PC-3 (cell line): ENCODE data around the gene KCNQ2. TPM values are rescaled to one million over a fixed set of nuclear protein-coding genes. Genes with fewer than 3 reads are reported as not detected.
"Not testable (repeated sequence)": the region's sequence is repeated elsewhere in the genome, so short reads cannot be mapped to it uniquely, and the experiment has no call there.

Source experiments
- ATAC-seq: fragments of 200-7000 bp; cut with Tn5 transposase; 2 replicates; pipeline ENCODE4 v1.9.1; 2020; ENCODE audit warnings: mild to moderate bottlenecking, moderate library complexity
- BruUV-seq: library from RNA; stranded (reverse); fragments of 400-500 nt; replicated peaks from 2 replicates; lab custom pipeline; 2021; lab: Mats Ljungman, UMichigan
- CTCF ChIA-PET: fragments of 300-600 bp; sonication (Branson Sonifier 250); formaldehyde crosslinking; loops from one replicate; lab custom pipeline; 2022; ENCODE audit warnings: antibody characterized with exemption; lab: Charles Lee
- POLR2A ChIA-PET: fragments of 300-600 bp; sonication (Branson Sonifier 250); formaldehyde crosslinking; loops from one replicate; lab custom pipeline; 2022; ENCODE audit warnings: antibody characterized with exemption; ENCODE audit not compliant: unreplicated experiment; lab: Charles Lee
- DNase-seq: peaks from one replicate; pipeline ENCODE4 v3.0.0-alpha.2; 2015
- H2AFZ ChIP-seq: fragments of 300-600 bp; sonication (generic); 2 replicates; pipeline ENCODE4 v1.6.0; 2016; ENCODE audit warnings: antibody characterized with exemption, low read length
- H3F3A ChIP-seq: fragments of 300-600 bp; sonication (generic); one replicate; pipeline ENCODE4 v1.6.0; 2017; ENCODE audit warnings: antibody characterized with exemption, low read length, control low read depth, mild to moderate bottlenecking; ENCODE audit not compliant: unreplicated experiment
- H3K27ac ChIP-seq: fragments of 300-600 bp; sonication (generic); 2 replicates; pipeline ENCODE4 v1.5.1; 2016; ENCODE audit warnings: mild to moderate bottlenecking, low read length
- H3K27me3 ChIP-seq: fragments of 300-600 bp; sonication (generic); 2 replicates; pipeline ENCODE4 v1.6.1; 2016; ENCODE audit warnings: low read length, mixed read lengths
- H3K36me3 ChIP-seq: fragments of 300-600 bp; sonication (generic); 2 replicates; pipeline ENCODE4 v1.6.1; 2016; ENCODE audit warnings: low read depth, mixed run types, low read length, mixed read lengths
- H3K4me1 ChIP-seq: fragments of 300-600 bp; sonication (generic); 2 replicates; pipeline ENCODE4 v1.5.1; 2016; ENCODE audit warnings: low read length; ENCODE audit not compliant: insufficient read depth
- H3K4me2 ChIP-seq: fragments of 300-600 bp; sonication (generic); 2 replicates; pipeline ENCODE4 v1.6.0; 2016; ENCODE audit warnings: low read length
- H3K4me3 ChIP-seq: fragments of 300-600 bp; sonication (generic); 2 replicates; pipeline ENCODE4 v1.5.1; 2016; ENCODE audit warnings: mild to moderate bottlenecking, low read length, mixed read lengths
- H3K79me2 ChIP-seq: fragments of 300-600 bp; sonication (generic); 2 replicates; pipeline ENCODE4 v1.6.1; 2017; ENCODE audit warnings: low read length, mixed read lengths
- H3K9ac ChIP-seq: fragments of 300-600 bp; sonication (generic); 2 replicates; pipeline ENCODE4 v1.6.0; 2016; ENCODE audit warnings: mild to moderate bottlenecking, low read length
- H3K9me2 ChIP-seq: fragments of 300-600 bp; sonication (generic); replicated peaks from 2 replicates; pipeline ENCODE4 v1.6.1; 2016; ENCODE audit warnings: mixed run types, low read length, mixed read lengths
- H3K9me3 ChIP-seq: fragments of 300-600 bp; sonication (generic); 2 replicates; pipeline ENCODE4 v1.6.1; 2016; ENCODE audit warnings: low read length, mixed read lengths
- H4K20me1 ChIP-seq: fragments of 300-600 bp; sonication (generic); 2 replicates; pipeline ENCODE4 v1.6.1; 2016; ENCODE audit warnings: low read length, mixed read lengths
- EZH2 ChIP-seq: fragments of 300-600 bp; sonication (generic); IDR thresholded peaks from one replicate; pipeline ENCODE4 v1.6.1; 2017; ENCODE audit warnings: antibody characterized with exemption, mild to moderate bottlenecking, low read length; ENCODE audit not compliant: unreplicated experiment
- EZH2phosphoT487 ChIP-seq: fragments of 300-600 bp; sonication (generic); IDR thresholded peaks from 2 replicates; pipeline ENCODE4 v1.6.1; 2018; ENCODE audit warnings: mild to moderate bottlenecking, antibody characterized with exemption, low read length, borderline replicate concordance
- intact Hi-C: fragments of 100-400 bp; cut with micrococcal nuclease; formaldehyde crosslinking; loops from 2 replicates; pipeline ENCODE4 v1.9.0; 2023
- total RNA-seq: library from RNA; depleted of rRNA; stranded (reverse); fragments of >200 nt; gene quantifications from 2 replicates; pipeline ENCODE4 v1.2.3, GENCODE V29; 2014
- TF ChIP-seq, protein P1 (sequence below): fragments of 300-600 bp; sonication (generic); conservative IDR thresholded peaks from 2 replicates; pipeline ENCODE4 v1.5.1; 2017; ENCODE audit warnings: antibody characterized with exemption, low read depth, mild to moderate bottlenecking, low read length

The KCNQ2 gene
- total RNA-seq, 1 experiment from 2014 or later: not detected

DNA sequence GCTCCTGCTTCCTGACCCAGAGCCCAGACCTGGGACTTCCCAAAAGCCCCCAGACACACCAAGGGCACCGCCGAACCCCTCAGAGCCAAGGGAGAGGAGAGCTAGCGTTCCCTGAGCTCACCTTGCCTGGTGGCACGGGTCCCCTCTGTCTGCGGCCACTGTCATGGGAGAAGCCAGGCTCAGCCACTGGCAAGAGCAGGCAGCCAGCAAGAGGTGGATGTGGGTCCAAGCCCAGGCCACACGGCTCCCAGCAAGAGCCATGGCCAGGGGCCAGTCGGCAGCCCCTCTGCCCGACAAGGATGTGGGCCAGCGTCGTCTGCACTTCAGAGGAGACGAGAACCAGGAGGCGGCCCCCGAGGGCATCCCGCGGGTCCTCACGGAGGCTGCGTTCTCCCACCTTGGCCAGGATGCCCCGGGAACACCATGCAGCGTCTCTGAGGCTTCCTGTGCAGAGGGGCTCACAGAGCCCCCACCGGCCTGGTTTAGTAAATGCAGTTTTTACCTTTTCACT is 46.0 kb upstream of the KCNQ2 start:
- ChIA-PET CTCF (no interaction called here), POLR2A (no interaction called here)
- H3K4me3 ChIP-seq: no peak overlapping the region
- no peak for TF ChIP-seq EZH2phosphoT487
- TF ChIP-seq EZH2: no peak
- TF ChIP-seq, protein P1, sequence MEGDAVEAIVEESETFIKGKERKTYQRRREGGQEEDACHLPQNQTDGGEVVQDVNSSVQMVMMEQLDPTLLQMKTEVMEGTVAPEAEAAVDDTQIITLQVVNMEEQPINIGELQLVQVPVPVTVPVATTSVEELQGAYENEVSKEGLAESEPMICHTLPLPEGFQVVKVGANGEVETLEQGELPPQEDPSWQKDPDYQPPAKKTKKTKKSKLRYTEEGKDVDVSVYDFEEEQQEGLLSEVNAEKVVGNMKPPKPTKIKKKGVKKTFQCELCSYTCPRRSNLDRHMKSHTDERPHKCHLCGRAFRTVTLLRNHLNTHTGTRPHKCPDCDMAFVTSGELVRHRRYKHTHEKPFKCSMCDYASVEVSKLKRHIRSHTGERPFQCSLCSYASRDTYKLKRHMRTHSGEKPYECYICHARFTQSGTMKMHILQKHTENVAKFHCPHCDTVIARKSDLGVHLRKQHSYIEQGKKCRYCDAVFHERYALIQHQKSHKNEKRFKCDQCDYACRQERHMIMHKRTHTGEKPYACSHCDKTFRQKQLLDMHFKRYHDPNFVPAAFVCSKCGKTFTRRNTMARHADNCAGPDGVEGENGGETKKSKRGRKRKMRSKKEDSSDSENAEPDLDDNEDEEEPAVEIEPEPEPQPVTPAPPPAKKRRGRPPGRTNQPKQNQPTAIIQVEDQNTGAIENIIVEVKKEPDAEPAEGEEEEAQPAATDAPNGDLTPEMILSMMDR: no peak
- H3F3A ChIP-seq: peaks cover 4% of the 10 kb centered on the region
- no peak overlapping the region for H2AFZ ChIP-seq
- no peak overlapping the region for H3K4me2 ChIP-seq
- DNase-seq (no peak), ATAC-seq (no peak)
- no peak overlapping the region for H3K27ac ChIP-seq
- no TSS peak for BruUV-seq
- H3K36me3 ChIP-seq: peaks cover 19% of the 10 kb centered on the region
- peaks cover 27% of the 10 kb centered on the region for H3K79me2 ChIP-seq
- no peak overlapping the region for H3K9ac ChIP-seq
- no peaks in the 10 kb centered on the region for H3K9me3 ChIP-seq
- H3K4me1 ChIP-seq: peaks cover 13% of the 10 kb centered on the region
- no peaks in the 10 kb centered on the region for H3K27me3 ChIP-seq
- H3K9me2 ChIP-seq: no peaks in the 10 kb centered on the region
- peaks cover 22% of the 10 kb centered on the region for H4K20me1 ChIP-seq
- intact Hi-C loops: no loop called here

DNA sequence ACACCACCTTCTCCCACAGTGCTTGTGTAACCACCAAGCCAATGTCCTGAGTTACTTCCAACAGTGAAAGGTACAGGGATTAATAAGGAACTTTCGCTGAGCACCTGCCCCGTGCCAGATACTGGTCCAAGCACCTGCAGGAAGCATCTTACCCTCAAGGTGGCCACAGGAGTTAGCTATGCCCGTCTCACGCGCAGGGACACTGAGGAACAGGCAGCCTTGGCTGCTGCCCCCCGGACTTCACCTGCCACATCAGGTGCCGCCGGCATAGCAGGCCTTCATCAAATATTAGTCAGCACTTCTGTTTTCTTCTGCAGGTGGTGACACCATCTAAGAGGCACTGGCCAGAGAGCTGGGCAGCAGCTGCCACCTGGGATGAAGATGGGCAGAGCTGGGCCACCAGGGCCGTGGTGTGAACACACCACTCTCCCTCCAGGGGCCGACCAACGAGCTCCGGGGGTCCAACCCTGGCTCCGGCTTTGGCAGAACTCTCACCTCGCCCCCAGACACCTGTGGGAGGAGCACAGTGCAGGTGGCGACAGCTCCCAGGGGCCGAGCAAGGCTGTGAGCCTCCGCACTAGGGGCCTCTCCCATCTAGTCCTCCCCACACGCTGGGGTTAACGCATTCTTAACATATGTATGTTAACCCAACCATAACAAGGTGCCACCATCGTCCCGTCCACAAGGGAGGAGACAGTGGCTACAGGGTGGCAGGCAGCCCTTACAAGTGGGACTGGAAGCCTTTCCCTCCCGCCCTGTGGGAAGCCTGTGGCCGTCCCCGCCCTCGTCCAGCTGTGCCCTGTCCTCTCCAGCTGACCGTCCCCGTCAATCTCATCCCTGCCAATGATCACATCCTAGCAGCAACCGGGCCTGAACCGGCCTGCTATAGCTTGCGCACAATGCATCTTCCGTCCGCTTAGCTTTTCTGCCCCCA is 45.2 kb upstream of the KCNQ2 start:
- intact Hi-C loops: no loop called here
- no peaks in the 10 kb centered on the region for H3K9me2 ChIP-seq
- H3K4me2 ChIP-seq: no peak overlapping the region
- H3K9ac ChIP-seq: no peak overlapping the region
- TF ChIP-seq EZH2phosphoT487: no peak
- TF ChIP-seq, protein P1: no peak
- TF ChIP-seq EZH2: no peak
- no peaks in the 10 kb centered on the region for H3K27me3 ChIP-seq
- H4K20me1 ChIP-seq: peaks cover 15% of the 10 kb centered on the region
- H2AFZ ChIP-seq: no peak overlapping the region
- H3F3A ChIP-seq: no peaks in the 10 kb centered on the region
- no peak for ATAC-seq
- CTCF ChIA-PET: no interaction called here
- POLR2A ChIA-PET: interaction anchor here (0.6 kb wide), 2 partner anchors 11 to 25 kb away, joined by 3 read pairs; no protein-coding TSS in a partner anchor
- H3K4me1 ChIP-seq: peaks cover 13% of the 10 kb centered on the region
- H3K9me3 ChIP-seq: no peaks in the 10 kb centered on the region
- H3K27ac ChIP-seq: no peak overlapping the region
- H3K4me3 ChIP-seq: no peak overlapping the region
- H3K36me3 ChIP-seq: peaks cover 12% of the 10 kb centered on the region
- no TSS peak for BruUV-seq
- DNase-seq: no peak
- H3K79me2 ChIP-seq: peaks cover 21% of the 10 kb centered on the region

DNA sequence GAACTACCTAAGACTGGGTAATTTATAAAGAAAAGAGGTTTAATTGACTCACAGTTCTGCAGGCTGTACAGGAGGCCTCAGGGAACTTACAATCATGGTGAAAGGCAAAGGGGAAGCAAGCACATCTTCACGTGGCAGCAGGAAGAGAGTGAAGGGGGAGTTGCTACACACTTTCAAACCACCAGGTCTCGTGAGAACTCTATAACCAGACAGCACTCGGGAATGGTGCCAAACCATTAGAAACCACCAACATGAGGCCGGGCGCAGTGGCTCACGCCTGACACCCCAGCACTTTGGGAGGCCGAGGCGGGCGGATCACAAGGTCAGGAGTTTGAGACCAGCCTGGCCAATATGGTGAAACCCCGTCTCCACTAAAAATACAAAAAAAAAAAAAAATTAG is 42.1 kb upstream of the KCNQ2 start:
- POLR2A ChIA-PET, H3K36me3 ChIP-seq, H4K20me1 ChIP-seq, H3K9me2 ChIP-seq, H3K27me3 ChIP-seq, H3K9me3 ChIP-seq, H2AFZ ChIP-seq, BruUV-seq, H3K4me2 ChIP-seq, H3K9ac ChIP-seq, H3K27ac ChIP-seq, CTCF ChIA-PET, H3K4me1 ChIP-seq, DNase-seq, H3K4me3 ChIP-seq, ATAC-seq, intact Hi-C loops, H3K79me2 ChIP-seq, H3F3A ChIP-seq: not testable (repeated sequence)
